NOMO-1 treated with dmso at 0.1 percent for 144 hours (cell line): Measurements from ENCODE around the gene SYNGAP1.

Source experiments
- DNase-seq: peaks from one replicate; lab custom pipeline; 2025; ENCODE audit not compliant: unreplicated experiment; lab: John Stamatoyannopoulos, UW

The SYNGAP1 gene

DNA sequence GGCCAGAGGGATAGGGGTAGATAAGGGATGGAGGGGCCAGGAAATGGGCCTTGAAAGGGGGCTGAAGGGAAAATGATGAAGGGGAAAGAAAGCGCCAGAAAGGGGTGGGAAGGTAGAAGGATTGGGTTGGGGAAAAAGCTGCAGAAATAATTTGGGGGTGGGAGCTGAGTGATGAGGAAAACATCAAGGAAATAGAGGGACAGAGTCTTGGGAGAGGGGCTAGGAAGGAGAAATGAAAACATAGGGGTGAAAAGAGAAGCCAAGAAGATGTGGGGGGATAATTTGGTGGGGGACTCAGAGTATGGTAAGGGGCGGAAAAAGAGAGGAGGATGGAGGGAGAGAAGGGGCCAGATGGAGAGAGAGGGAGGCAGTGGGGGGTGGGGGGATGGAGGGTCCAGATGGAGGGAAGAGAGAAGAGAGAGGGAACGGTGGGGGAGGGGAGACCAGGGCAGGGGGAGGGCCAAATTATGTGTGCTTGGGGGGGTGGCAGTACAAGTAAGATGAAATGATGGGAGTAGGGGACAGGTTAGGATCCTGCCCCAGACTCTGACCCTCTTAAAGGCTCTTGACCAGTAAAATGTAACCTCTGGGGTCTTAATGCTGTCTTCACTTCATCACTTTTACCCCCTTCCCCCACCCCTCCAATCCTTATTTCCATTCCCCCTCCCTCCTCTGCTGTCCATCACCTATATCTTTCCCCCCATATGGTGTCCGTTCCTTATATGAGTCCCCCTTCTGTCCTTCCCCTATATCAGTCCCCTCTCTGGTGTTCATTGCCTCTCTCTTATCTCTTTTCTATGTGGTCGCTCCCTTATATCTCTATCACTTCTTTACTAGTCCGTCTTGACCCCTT, 852 bp downstream of the SYNGAP1 start:
- DNase-seq, result no peak

DNA sequence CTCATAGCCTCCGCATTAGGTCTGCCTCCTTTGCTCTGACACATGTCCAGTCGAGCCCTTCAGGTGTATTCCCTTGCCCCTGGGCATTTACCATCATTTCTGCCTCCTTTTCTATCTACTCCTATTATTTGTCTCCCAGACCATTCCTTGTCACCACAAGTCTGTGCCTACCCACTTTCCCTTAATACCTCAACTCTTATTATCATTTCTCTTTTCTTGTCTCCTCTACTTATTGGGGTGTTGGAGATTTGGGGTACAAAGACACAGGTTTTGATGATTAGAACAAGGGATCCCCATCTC, 1.4 kb downstream of the SYNGAP1 start:
- DNase-seq, result no peak

DNA sequence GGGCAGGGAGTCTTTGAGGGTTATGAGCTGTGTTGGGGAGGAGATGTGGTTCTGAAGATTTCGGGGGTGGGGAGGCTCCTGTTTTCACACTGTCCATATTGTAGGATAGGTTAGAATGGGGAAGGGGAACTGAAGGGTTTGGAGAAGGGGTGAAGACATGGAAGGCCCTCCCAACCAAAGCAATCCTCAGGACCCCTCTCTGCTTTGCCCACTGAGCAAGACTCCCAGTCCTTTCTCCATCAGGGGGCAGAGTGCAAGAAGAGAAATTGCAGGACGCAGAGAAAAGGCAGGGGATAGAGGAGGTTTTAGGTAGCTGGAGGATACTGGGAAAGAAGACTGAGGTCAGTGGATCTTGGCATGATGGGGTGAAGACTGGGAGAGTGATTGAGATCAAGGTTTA, 3.9 kb downstream of the SYNGAP1 start:
- no peak for DNase-seq

DNA sequence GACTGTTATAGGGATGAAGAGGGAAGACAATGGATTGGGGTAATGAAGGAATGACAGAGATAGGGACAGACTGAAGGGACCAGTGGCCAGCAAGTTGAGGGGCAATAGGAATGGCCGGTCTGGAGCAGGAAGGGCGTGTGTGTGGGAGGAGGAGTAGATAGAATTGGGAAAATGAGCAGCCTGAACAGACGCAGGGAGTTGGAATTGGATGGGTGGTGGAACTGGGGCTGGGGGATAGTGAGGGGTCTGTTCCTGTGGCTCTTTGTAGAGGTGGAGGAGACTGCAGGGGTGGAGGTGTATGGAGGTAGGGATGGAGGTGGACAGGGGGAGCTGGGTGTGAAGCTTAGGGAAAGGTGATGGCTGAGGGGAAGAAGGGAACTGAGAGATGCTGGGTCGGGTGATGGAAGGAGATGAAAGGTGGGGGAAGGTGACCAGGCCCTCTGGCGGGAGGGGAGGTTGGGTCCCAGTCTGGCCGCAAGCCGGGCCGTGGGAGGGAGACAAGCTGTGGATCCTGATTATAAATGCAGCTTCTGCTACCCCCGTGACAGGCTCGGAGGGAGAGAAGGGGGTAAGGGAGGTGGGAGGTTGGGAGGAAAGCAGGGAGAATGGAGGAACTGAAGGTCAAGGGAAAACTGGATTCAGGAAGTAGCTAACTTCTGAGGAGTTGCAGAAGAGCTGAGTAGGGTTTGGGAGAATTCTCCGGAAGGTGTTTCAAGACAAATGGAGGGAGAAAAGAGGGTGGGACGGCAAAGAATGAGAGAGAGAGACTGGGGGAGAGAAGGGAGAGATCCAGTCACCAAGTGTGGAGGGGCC, 5.2 kb downstream of the SYNGAP1 start:
- no peak for DNase-seq

DNA sequence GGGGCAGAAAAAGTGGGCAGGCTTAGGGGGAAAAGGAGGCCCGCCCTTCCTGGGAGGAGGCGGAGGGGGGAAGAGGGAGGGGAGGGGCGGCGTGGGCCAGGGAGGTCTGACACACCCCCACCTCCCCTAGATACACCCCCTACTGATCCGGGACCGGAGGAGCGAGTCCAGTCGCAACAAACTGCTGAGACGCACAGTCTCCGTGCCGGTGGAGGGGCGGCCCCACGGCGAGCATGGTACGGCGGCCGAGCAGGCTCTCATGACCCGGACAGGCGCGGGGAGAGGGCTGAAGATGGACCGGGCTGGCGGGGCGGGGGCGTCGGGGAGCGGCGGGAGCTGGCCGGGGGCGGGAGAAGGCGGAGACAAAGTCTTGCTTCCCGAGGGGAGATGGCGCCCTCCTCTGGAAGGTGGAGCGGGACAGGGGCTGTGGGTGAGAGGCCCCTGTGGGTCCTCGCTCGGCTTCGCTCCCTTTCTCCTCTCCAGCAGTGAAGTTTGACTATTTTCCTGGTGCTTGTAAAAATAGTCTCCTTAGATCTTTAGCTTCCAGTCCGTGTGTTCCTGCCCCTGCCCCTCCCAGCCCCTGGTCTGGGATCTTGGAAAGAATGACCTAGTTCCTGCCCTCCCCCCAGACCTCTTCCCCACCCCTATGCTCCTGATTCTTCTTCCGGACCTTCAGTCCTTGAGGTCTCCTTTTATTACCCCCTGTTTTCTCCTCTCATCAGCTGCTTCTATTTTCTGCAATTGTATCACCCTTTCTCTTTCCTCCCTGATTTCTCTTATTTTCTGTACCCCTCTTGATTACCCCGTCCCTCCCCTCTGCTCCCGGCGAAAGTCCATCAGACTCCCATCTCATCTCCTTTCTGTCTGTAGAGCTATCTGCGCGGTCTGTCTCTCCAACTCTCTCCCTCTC, 6.1 kb downstream of the SYNGAP1 start:
- peak; percentile 80 for DNase-seq

DNA sequence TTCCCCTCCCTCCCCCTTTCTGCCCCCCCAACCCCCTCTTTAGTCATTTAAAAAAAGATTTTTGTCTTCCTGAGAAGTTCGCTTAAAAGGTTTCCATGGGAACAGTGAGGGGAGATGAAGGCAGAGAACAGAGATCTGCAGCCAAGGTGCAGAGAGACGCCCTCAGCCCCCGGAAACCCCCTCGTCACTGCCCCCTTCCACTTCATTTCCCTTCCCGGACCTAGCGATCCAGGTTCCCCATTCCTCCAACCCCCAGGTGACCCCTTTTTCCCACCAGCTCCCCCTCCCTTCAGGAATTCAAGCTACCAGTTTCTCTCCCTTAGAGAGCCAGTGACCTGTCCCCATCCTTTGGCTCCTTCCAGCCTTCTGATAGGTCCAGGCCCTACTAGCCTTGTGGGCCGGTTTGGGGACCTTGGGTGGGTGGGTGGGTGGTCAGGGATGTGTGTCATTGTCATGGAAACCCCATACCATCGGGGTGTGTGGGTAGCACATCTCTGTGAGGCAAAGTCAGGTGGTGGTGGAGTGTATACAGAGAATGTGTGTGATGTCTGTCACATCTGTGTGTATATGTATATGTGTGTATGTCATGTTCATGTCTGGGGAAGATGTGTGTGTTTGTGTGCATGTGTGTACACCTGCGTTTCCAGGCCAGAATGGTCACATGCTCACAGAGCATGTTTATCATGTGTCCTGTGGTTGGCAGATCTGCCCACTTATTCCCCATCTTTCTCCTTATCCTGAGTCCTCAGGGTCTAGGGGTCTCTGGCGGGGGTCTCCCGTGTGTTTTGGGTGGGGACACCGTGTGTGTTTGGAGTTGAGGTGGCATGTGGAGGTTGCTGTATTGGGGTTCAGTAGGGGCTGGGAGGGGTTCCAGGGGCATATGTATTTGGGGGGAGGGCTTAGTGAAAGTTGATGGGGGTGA, 7.0 kb downstream of the SYNGAP1 start:
- DNase-seq, result no peak

DNA sequence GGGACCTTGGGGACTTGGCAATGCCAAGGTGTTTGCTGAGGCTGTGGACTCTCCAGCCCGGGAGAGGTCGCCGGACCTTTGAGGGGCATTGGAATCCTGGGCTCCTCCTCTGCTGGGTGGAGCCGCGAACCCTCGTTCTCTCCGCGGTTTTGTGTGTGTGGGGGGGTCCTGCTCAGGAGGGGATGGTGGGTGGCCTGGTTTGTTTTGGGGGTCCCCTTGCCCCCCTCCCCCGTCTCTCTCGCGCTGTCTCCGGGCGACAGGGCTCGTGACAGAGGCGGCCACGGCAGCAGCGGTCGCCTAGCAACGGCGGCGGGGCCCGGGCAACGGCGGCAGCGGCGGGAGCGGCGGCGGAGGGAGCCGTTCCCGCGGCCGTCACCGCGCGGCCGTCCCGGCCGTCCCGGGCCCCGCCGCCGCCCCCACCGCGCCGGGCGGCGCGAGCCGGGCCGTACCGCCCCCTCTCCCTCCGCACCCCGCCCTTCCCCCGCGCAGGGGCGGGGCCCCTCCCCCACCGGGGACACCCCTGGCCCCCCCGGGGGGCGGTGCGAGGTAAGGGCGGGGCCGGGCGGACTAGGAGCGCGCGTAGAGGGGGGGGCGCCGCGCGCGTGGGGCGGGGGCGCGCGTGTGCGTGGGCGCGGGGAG, 7.8 kb downstream of the SYNGAP1 start:
- no peak for DNase-seq

DNA sequence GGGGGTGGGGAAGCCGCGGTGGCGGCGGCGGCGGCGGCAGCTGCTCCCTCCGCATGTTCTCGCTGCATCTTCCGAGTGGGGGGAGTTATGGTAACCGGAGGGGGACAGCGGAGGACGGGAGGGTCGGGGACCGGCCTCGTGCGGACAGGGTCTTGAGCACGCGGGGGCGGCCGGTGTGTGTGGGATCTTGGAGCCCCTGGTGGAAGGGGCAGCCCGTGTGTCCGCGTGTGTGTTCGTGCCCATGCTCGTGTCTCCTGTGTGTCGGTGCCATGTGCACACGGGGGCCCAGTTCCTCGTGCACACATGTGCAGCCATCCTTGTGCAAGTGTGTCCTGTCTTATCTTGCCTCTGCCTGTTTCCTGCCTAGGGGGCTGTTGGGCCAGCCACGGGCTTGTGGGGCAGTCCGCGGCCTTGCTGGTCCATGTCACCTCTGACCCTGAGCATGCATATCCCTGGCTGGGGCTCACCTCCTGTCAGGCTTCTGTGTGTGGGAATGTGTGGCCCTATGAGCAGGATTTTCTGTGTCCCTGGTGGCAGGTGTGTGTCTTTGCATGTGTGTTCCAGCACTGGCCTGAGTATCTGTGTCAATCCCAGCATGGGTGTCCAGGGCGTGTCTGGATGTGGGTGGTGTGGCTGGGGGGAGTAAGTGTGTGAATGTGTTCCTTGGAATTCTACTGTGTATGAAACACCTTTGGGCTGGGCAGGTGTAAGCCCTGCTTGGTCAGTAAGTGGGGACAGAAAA, 8.5 kb downstream of the SYNGAP1 start:
- no peak for DNase-seq

DNA sequence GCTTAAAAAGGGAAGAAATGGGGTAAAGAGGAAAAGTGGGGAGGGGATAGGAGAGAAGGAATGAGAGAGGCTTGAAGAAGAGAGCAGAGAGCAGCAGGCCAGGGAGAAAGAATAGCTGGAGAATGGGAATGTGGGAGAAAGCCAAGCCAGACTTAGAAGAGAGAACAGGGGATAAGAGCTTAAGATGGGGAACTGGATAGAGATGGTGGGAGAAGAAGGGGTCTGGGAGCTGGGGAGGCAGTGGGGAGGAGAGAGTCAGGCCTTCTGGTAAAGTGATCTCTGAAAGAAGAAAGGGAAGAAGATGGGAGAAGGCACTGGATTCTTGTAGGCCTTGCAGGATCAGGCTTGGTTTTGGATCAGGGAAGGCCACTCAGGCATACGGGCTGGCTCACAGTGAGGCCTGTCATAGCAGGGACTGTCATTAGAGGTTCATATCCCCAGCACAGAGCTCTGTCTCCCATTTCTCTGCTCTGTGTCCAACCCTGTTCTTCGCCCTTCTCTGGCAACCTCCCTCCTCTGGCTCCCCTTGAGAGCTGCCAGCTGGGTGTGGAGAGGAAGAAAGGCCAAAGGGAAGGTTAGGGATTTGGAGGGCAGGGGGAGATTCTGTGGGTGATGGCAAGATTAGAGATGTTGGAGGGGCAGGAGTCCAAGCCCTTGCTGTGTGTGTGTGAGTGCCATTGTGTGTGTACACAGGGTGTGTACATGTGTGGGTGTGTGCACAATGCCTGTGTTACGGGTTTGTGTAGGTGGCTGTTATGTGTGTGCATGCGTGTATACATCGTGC, 9.3 kb downstream of the SYNGAP1 start:
- no peak for DNase-seq

DNA sequence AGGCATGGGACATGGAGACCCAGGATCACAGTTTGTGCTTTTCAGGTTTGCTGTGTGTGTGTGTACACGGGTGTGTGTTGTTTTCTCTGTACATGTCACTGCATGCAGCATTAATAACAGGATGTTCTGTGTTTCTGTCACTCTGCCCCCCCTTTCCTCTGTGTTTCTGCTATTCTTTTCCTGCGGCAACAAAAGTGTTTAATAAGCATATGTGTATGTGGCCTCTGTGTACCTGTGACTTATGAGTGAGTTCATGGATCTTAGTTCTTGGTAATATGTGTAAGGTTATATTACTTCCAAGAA, 9.8 kb downstream of the SYNGAP1 start:
- no peak for DNase-seq

DNA sequence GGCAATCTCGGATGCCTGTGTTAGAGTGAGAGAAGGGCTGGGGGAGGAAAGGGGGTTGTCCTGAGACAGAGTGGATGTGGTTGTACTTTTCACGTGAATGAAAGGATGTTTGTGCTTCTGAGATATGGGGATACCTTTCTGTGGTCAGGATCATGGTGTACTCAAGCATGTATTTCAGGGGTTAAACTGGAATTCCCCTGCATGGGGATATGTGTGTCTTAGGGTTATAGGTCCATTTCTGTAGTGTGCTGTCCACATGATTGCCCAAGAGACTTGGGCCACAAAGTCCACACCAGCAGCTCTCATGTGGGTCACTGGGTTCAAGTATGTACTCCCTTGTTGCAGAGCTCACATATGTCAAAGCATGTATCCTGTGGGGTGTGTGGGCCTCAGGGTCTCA, 10.5 kb downstream of the SYNGAP1 start:
- DNase-seq, result no peak

DNA sequence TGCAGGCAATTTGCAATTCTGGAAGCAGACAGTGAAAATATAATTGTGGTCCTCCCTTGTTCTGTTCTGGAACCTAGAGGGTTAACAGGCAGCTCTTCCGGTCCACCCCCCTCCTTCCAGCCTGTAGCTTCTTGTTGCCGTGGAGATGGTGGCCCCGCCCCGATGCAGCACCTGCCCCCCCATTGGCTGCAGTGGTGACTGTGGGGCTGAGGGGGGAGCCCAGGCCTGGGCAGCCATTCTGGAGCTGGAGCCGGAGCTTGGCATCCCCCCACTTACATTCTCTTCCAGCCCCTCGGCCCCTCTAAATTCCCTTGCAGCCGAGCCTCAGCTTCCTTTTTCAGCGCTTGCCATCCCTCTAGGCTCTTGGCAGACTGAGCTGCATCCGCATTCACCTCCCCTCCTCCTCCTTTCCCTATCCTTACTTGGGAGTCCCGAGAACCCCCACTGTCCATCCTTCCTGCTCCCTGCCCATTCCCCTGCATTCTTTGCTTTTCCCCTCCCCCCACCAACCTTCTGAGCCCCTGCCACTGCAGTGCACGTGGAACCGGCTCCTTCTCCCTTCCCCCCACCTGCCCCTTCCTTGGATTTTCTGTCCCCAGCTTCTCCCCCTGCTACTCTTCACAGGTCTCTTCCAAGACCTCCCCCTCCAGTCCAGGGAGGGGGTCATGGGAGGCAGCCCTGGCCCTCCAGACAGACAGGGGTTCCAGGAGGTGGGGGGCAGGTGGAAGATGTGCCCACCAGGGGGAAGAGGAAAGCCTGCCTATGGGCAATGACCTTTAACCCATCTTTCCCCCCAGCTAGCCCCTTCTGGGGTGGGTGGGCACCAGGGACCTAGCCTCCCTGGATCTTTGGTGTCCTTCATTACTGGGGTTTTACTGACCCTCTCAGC, 11.4 kb downstream of the SYNGAP1 start:
- no peak for DNase-seq

DNA sequence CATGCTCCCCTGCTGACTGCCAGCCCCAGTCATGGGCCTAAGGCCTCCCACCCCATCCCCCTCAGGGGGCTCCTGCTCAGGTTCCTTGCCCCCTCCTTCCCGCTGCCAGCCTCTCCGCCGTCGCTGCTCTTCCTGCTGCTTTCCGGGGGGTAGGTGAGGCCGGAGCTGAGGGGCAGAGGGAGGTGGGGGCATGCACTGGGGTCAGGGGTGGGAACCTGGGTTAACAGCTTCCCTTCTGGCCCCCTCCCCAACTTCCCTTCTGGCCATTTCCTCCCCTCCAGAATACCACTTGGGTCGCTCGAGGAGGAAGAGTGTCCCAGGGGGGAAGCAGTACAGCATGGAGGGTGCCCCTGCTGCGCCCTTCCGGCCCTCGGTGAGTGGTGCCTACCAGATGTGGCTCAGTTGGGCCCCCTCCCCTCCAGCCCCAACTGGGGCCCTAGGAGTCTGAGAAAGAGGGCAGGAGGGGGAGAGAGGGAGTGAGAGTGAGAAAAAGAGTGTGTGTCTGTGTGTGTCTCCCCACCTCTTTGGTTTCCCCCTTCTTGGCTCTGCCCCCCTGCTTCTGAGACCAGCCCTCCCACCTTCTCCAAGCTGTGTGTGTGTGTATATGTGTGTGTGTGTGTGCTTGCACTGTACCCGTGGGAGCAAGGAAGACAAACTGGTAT, 12.1 kb downstream of the SYNGAP1 start:
- no peak for DNase-seq

DNA sequence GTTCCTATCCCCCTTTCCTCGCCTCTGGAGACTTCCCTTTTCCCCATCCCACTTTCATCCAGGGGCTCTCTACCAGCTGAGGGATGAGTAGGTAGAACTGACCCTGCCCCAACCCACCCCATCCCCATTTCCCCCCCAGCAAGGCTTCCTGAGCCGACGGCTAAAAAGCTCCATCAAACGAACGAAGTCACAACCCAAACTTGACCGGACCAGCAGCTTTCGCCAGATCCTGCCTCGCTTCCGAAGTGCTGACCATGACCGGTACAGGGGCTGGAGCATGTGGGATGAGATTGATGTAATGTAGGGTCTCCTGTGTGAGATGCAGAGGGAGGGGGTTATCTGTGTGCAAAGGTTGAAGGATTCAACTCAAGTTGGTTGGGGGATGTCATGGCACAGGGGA, 12.7 kb downstream of the SYNGAP1 start:
- no peak for DNase-seq

DNA sequence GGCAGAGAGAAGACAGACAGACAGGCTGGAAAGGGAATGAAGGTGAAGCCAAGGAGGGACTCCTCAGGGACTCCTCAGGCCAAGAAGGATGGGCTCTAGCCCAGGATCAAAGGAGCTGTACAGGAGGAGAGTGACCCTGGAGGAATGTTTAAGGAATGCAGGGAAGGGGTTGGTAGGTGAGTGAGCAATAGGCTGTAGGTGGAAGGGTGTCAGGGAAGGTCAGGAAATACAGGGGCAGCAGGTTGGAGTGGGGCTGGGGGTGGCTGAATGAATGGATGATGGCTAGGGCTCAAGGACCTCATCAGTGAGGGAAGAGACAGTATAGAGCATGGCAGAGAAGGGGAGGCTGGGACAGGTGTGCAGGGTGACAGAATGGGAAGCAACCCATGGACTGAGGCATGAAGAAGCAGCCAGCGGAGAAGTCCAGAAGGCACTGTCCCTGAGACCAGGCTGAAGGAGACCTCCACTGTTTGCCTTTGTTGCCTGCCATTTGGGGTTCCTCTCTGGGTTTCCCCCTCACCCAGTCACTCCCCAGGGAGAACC, 13.2 kb downstream of the SYNGAP1 start:
- no peak for DNase-seq

DNA sequence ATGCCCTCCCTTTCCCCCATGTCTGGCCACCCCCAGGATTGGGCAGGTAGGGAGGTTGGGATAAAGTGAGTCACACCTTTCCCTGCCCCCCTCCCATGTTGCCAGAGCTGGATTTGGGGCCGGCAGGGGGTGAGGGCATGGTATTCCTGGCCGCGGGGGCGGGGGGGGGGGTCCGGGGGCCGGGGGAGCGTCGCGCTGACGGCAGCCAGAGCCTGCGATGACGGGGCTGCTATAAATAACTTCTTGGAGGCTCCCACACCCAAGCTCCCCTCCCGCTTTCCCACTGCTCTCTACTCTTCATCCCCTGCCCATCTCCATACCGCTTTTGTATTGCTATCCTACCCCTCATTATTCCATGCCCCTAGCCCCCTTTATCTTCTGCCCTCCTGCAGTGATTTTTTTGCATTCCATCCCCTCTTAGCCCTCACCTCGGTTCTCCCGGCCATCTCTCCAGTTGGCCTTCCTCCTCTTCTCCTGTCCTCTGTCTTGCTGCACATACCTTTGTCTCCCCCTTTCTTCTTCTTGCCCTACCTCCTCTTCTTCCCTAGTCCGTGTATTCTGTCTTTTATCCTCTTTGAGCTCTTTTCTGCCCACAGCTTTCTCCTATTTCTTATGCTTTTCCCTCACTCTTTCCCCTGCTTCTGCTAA, 13.8 kb downstream of the SYNGAP1 start:
- DNase-seq, result no peak
